Measurements from ENCODE around the gene DOCK4. TPM values are rescaled to one million over a fixed set of nuclear protein-coding genes. Genes with fewer than 3 reads are reported as not detected.

Gene DOCK4
- total RNA-seq, 4 donors from 2014 or later, result 6.4 to 20.5 (median 9.7) TPM

DNA sequence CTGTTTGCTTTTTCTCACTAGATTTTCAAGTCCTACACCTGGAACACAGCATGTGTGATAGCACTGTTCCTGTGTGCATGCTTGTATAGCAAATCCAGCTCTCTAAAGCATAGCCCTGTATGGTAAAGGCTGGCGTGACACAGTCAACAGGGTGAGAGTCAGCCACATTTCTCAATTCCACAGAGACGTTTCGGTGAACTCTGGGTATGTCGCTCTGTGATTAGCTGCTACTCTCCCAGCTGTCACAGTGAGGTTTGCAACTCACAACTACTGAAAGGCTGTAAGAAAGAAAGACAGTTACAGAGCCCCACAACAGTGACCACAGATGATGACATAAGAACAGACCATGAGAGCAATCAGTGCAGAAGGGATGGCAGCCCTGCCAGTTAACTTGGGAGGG lies 473.3 kb downstream of the DOCK4 start:
- Histone ChIP-seq H3K27me3 (no peaks in the 10 kb centered on the region), H3K4me3 (no peak overlapping the region), H3K4me1 (peaks cover 5% of the 10 kb centered on the region), H3K27ac (no peak overlapping the region), H3K36me3 (peaks cover 13% of the 10 kb centered on the region), H3K9me3 (no peaks in the 10 kb centered on the region)
- no peak for TF ChIP-seq EP300 (IDR thresholded peaks at IDR 0.05)
- TF ChIP-seq, protein P1, sequence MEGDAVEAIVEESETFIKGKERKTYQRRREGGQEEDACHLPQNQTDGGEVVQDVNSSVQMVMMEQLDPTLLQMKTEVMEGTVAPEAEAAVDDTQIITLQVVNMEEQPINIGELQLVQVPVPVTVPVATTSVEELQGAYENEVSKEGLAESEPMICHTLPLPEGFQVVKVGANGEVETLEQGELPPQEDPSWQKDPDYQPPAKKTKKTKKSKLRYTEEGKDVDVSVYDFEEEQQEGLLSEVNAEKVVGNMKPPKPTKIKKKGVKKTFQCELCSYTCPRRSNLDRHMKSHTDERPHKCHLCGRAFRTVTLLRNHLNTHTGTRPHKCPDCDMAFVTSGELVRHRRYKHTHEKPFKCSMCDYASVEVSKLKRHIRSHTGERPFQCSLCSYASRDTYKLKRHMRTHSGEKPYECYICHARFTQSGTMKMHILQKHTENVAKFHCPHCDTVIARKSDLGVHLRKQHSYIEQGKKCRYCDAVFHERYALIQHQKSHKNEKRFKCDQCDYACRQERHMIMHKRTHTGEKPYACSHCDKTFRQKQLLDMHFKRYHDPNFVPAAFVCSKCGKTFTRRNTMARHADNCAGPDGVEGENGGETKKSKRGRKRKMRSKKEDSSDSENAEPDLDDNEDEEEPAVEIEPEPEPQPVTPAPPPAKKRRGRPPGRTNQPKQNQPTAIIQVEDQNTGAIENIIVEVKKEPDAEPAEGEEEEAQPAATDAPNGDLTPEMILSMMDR (IDR thresholded peaks at IDR 0.05), result no peak
- TF ChIP-seq POLR2A (IDR thresholded peaks at IDR 0.05), result no peak
- 92% methylated on average over 4 of the region's 4 CpGs for WGBS
- no peak for DNase-seq (ENCODE audit: low spot score in 2 of 2)

GRCh38 chr7:111730476-111731300 lies 475.5 kb downstream of the DOCK4 start:
- Histone ChIP-seq H3K36me3 (peaks cover 13% of the 10 kb centered on the region), H3K27ac (no peak overlapping the region), H3K27me3 (no peaks in the 10 kb centered on the region), H3K4me3 (no peak overlapping the region), H3K9me3 (no peaks in the 10 kb centered on the region), H3K4me1 (peaks cover 5% of the 10 kb centered on the region)
- TF ChIP-seq EP300 (IDR thresholded peaks at IDR 0.05) (no peak), POLR2AphosphoS5 (IDR thresholded peaks at IDR 0.05) (no peak), POLR2A (IDR thresholded peaks at IDR 0.05) (no peak)
- TF ChIP-seq, protein P1 (IDR thresholded peaks at IDR 0.05), result no peak
- no peak for DNase-seq (ENCODE audit: low spot score in 2 of 2)
- WGBS, result 83% methylated on average over 13 of the region's 13 CpGs

DNA sequence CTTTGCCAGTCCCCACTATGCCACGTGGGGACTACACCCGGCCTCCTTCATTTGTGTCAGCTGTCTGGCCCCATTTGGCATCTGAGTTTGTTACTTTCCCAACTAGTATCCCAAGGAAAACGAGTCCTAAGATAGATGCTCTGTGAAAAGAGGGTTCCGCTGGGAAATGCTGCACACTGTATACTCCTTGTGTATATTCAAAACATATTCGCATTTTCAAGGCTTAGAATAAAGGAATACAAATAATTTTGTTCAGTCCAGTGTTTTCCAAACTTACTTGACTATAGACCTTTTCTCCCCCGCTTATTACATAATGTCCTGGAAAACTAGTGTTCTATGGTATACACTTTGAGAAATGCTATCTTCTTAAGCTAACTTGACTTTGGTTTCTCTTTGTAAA lies 476.1 kb downstream of the DOCK4 start:
- 85% methylated on average over 6 of the region's 6 CpGs for WGBS
- H3K9me3 ChIP-seq, result no peaks in the 10 kb centered on the region

DNA sequence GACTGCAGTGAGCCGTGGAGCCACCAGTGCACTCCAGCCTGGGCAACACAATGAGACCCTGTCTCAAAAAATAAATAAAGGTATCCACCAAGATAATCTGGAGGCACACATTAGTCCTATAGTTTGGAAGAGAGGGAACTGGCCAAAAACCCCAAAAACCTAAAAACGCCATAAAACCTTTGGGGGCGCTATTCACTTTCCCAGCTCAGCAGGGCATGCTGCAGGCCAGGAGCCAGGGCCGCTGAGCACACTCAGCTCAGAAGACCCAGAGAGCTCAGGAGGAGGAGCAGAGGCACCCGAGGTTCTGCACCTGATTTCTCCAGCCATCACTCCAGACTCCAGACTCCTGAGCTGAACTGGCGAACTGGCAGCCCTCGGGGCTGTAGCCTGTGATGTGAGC lies 476.7 kb downstream of the DOCK4 start:
- TF ChIP-seq POLR2AphosphoS5 (IDR thresholded peaks at IDR 0.05) (no peak), EP300 (IDR thresholded peaks at IDR 0.05) (no peak), POLR2A (IDR thresholded peaks at IDR 0.05) (no peak)
- TF ChIP-seq, protein P1 (IDR thresholded peaks at IDR 0.05), result no peak
- WGBS, result 81% methylated on average over 7 of the region's 7 CpGs
- H3K9me3 ChIP-seq, result no peaks in the 10 kb centered on the region
- H3K36me3 ChIP-seq, result peaks cover 13% of the 10 kb centered on the region
- no peaks in the 10 kb centered on the region for H3K4me1 ChIP-seq
- DNase-seq (ENCODE audit: low spot score in 2 of 2), result no peak
- H3K27me3 ChIP-seq, result no peaks in the 10 kb centered on the region
- H3K27ac ChIP-seq, result no peak overlapping the region
- no peak overlapping the region for H3K4me3 ChIP-seq

More for the DNA sequence above, 476.1 kb downstream of the DOCK4 start:
- Histone ChIP-seq H3K36me3 (peaks cover 13% of the 10 kb centered on the region), H3K4me1 (peaks cover under 1% of the 10 kb centered on the region), H3K27ac (no peak overlapping the region), H3K27me3 (no peaks in the 10 kb centered on the region), H3K4me3 (no peak overlapping the region)
- no peak for DNase-seq (ENCODE audit: low spot score in 2 of 2)
- TF ChIP-seq POLR2A (IDR thresholded peaks at IDR 0.05) (no peak), POLR2AphosphoS5 (IDR thresholded peaks at IDR 0.05) (no peak), EP300 (IDR thresholded peaks at IDR 0.05) (no peak)
- TF ChIP-seq, protein P1 (IDR thresholded peaks at IDR 0.05), result no peak

DNA sequence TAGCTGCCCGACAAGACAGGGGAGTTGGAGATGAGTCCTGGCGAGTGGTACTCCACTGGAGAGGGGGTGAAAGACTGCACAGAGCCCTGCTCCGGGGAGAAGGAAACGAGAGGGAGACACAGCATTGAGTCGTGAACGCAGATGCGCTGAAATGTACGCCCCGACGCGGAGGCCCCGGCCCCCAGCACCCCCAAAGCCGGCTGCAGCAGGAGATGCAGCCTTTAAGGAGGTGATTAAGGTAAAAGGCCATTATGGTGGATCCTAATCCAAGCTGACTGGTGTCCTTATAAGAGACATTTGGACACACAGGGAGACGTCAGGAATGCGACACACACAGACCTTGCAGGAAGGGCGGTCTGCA lies 477.6 kb downstream of the DOCK4 start:
- TF ChIP-seq POLR2AphosphoS5 (IDR thresholded peaks at IDR 0.05) (no peak), EP300 (IDR thresholded peaks at IDR 0.05) (no peak)
- peaks cover 13% of the 10 kb centered on the region for H3K36me3 ChIP-seq
- no peaks in the 10 kb centered on the region for H3K27me3 ChIP-seq
- no peak for DNase-seq (ENCODE audit: low spot score in 2 of 2)
- H3K4me1 ChIP-seq, result no peaks in the 10 kb centered on the region
- H3K27ac ChIP-seq, result no peak overlapping the region
- 91% methylated on average over 15 of the region's 16 CpGs for WGBS
- no peaks in the 10 kb centered on the region for H3K9me3 ChIP-seq
- H3K4me3 ChIP-seq, result no peak overlapping the region
